Endothelial cell of umbilical vein (primary cell): ENCODE measurements around the gene KAT7. TPM values are rescaled to one million over a fixed set of nuclear protein-coding genes. Genes with fewer than 3 reads are reported as not detected.

Experiments used
- BruUV-seq: library from RNA; stranded (reverse); fragments of 400-500 nt; replicated peaks from 2 replicates; lab custom pipeline; 2021; lab: Mats Ljungman, UMichigan
- CTCF ChIA-PET: fragments of 300-600, 350-600 bp; sonication (Branson Sonifier 250); formaldehyde crosslinking; loops from one replicate; lab custom pipeline; 2021; ENCODE audit warnings: antibody characterized with exemption, inconsistent platforms; lab: Charles Lee
- POLR2A ChIA-PET: fragments of 300-600, 350-600 bp; sonication (Branson Sonifier 250); formaldehyde crosslinking; loops from one replicate; lab custom pipeline; 2021; ENCODE audit warnings: antibody characterized with exemption, inconsistent platforms; lab: Charles Lee
- DNase-seq: peaks from one replicate; pipeline ENCODE4 v3.0.0-alpha.2; 2011; ENCODE audit warnings: low read depth, low spot score
- FAIRE-seq: peaks from 2 replicates; lab custom pipeline; 2011; peaks lifted over from hg19 to GRCh38; lab: Jason Lieb, UNC
- H2AFZ ChIP-seq: 2 replicates; pipeline ENCODE4 v1.6.0; 2012; ENCODE audit warnings: low read depth, low read length, control low read depth, inconsistent platforms
- H3K27ac ChIP-seq: 2 replicates; pipeline ENCODE4 v1.5.1; 2011; ENCODE audit warnings: low read depth, mild to moderate bottlenecking, control low read depth, low read length, moderate library complexity; ENCODE audit not compliant: insufficient read depth
- H3K27me3 ChIP-seq, 2 experiments: 2 replicates each; pipeline versions ENCODE4 v1.6.0 to v1.6.1; 2011; ENCODE audit warnings: low read length in 2 of 2, mixed read lengths in 1 of 2; ENCODE audit not compliant: control insufficient read depth in 2 of 2, insufficient read depth in 2 of 2
- H3K36me3 ChIP-seq, 2 experiments: 2 replicates in 1 of 2; 3 replicates in 1 of 2; pipeline ENCODE4 v1.5.1; 2011; ENCODE audit warnings: low read length in 2 of 2, mild to moderate bottlenecking in 1 of 2, moderate library complexity in 1 of 2; ENCODE audit not compliant: control insufficient read depth in 2 of 2, insufficient read depth in 2 of 2; ENCODE audit errors: extremely low read depth in 1 of 2
- H3K4me1 ChIP-seq: 3 replicates; pipeline ENCODE4 v1.5.1; 2011; ENCODE audit warnings: mild to moderate bottlenecking, low read length; ENCODE audit not compliant: control insufficient read depth, insufficient read depth; ENCODE audit errors: extremely low read depth
- H3K4me2 ChIP-seq: 2 replicates; pipeline ENCODE4 v1.6.1; 2011; ENCODE audit warnings: low read length, control low read depth, mixed read lengths; ENCODE audit not compliant: insufficient read depth
- H3K4me3 ChIP-seq, 3 experiments: fragments of 200-600 bp in 1 of 3; sonication (generic), shearing (Covaris generic) in 1 of 3; replicated peaks in 1 of 3; 2 replicates each; pipeline ENCODE4 v1.5.1; 2011 to 2016; ENCODE audit warnings: control low read depth in 3 of 3, low read length in 3 of 3, mild to moderate bottlenecking in 2 of 3, inconsistent platforms in 1 of 3, low read depth in 1 of 3, moderate library complexity in 1 of 3; ENCODE audit not compliant: insufficient read depth in 1 of 3
- H3K79me2 ChIP-seq: 2 replicates; pipeline ENCODE4 v1.6.0; 2012; ENCODE audit warnings: low read length, inconsistent platforms; ENCODE audit not compliant: control insufficient read depth, insufficient read depth
- H3K9ac ChIP-seq: replicated peaks from 2 replicates; pipeline ENCODE3; 2011; ENCODE audit warnings: low read length, control low read depth; ENCODE audit not compliant: insufficient read depth; ENCODE audit errors: extremely low read depth
- H3K9me1 ChIP-seq: replicated peaks from 3 replicates; pipeline ENCODE4 v1.6.0; 2011; ENCODE audit warnings: mild to moderate bottlenecking, low read length; ENCODE audit not compliant: control insufficient read depth, insufficient read depth; ENCODE audit errors: extremely low read depth
- H3K9me3 ChIP-seq: replicated peaks from 2 replicates; pipeline ENCODE4 v1.5.1; 2012; ENCODE audit warnings: low read length, inconsistent platforms; ENCODE audit not compliant: control insufficient read depth, insufficient read depth
- H4K20me1 ChIP-seq: replicated peaks from 2 replicates; pipeline ENCODE3; 2011; ENCODE audit warnings: mild to moderate bottlenecking, low read length; ENCODE audit not compliant: control insufficient read depth, insufficient read depth; ENCODE audit errors: extremely low read depth
- EZH2 ChIP-seq: IDR thresholded peaks from 2 replicates; pipeline ENCODE4 v1.6.1; 2012; ENCODE audit warnings: borderline replicate concordance, low read depth, mild to moderate bottlenecking, moderate library complexity, low read length, inconsistent platforms; ENCODE audit not compliant: severe bottlenecking
- FOS ChIP-seq: IDR thresholded peaks from 2 replicates; pipeline ENCODE4 v1.6.1; 2011; ENCODE audit warnings: mild to moderate bottlenecking, low read length, moderate library complexity, borderline replicate concordance; ENCODE audit not compliant: insufficient read depth
- GATA2 ChIP-seq: IDR thresholded peaks from 2 replicates; pipeline ENCODE4 v1.7.0; 2011; ENCODE audit warnings: low read depth, mild to moderate bottlenecking, moderate library complexity, mixed read lengths, low read length; ENCODE audit not compliant: insufficient read length, insufficient read depth
- JUN ChIP-seq: IDR thresholded peaks from 2 replicates; pipeline ENCODE4 v1.6.1; 2011; ENCODE audit warnings: borderline replicate concordance, low read depth; ENCODE audit not compliant: insufficient read length, insufficient read depth
- MAX ChIP-seq: IDR thresholded peaks from 2 replicates; pipeline ENCODE4 v1.6.1; 2011; ENCODE audit not compliant: insufficient read depth, insufficient read length
- MYC ChIP-seq: IDR thresholded peaks from one replicate; pipeline ENCODE4 v1.6.1; 2011; ENCODE audit warnings: mild to moderate bottlenecking, low read depth, low read length
- POLR2A ChIP-seq: IDR thresholded peaks from 2 replicates; pipeline ENCODE4 v1.6.1; 2012; ENCODE audit warnings: low read depth, mild to moderate bottlenecking, control low read depth, low read length
- POLR2AphosphoS5 ChIP-seq: IDR thresholded peaks from 2 replicates; pipeline ENCODE4 v1.6.1; 2012; ENCODE audit warnings: low read depth, mild to moderate bottlenecking, control low read depth, low read length, moderate library complexity; ENCODE audit not compliant: insufficient read depth
- dilution Hi-C: fragments of 300-500 bp; cut with MboI; formaldehyde crosslinking; loops from one replicate; pipeline ENCODE4 v1.15.0; 2019; ENCODE audit warnings: low sequenced_read_pairs; ENCODE audit not compliant: extremely low pct_ligation_motif_present
- intact Hi-C: fragments of 100-400 bp; cut with micrococcal nuclease; formaldehyde crosslinking; loops from one replicate; pipeline ENCODE4 v1.10.0; 2022
- polyA plus RNA-seq, 4 experiments: library from polyadenylated mRNA; depleted of rRNA in 3 of 4; stranded (reverse) in 3 of 4; unstranded in 1 of 4; fragments of >200 nt; gene quantifications; 2 replicates each; pipeline versions ENCODE4 v1.2.1 to v1.2.3, GENCODE V29; 2011 to 2012; ENCODE audit warnings: missing spikeins in 1 of 4
- total RNA-seq: library from RNA; stranded (reverse); gene quantifications from 2 replicates; pipeline ENCODE4 v1.2.3, GENCODE V29; 2021
- TF ChIP-seq, protein P1 (sequence below), 2 donors: IDR thresholded peaks; 1 replicate in 1 of 2; 2 replicates in 1 of 2; pipeline ENCODE4 v1.5.1; 2011; ENCODE audit warnings: low read length in 2 of 2, mild to moderate bottlenecking in 2 of 2, moderate library complexity in 2 of 2, control low read depth in 1 of 2, inconsistent platforms in 1 of 2, low read depth in 1 of 2; ENCODE audit not compliant: insufficient read depth in 1 of 2; ENCODE audit errors: extremely low read depth in 1 of 2

Gene KAT7
- total and polyA plus RNA-seq, 2 donors (not counting 3 experiments of a cell fraction or from before 2014, with no cell fraction given) = 44.5 to 66.2 TPM

DNA sequence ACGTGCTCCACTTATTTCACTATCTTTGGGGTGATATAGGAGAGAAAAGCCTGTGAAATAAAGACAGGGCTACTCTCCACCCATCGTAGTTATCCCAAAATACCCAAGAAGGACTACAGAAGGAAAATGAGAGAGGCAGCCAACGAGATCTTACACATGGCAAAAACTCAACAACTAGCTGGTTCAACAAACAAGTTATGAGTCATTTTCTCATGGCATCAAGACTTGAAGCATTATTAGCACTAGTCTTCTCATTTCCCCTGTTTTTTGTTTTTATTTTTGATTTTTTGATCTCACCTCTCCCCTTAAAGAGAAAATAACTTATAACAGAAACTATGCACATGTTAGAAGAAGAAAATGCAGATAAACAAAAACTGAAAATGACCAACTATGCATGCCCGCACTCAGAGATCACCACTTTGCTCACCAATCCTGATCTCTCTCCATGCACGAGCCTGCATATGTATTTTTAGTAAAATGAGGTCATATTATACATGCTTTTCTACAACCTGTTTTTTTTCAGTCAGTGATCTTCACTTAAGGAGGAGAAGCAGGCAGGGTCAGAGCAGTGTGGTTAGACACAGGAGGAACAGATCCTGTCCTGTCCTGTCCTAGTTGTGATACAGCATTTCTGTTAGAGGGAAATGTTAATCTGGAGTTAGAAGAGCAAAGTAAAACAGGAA lies 47.3 kb upstream of the KAT7 start:
- Histone ChIP-seq H3K4me2 (no peak overlapping the region), H3K4me1 (no peaks in the 10 kb centered on the region), H3K4me3 (no peak overlapping the region), H3K27ac (no peak overlapping the region), H3K27me3 (no peaks in the 10 kb centered on the region), H2AFZ (no peak overlapping the region), H4K20me1 (no peaks in the 10 kb centered on the region), H3K9ac (no peak overlapping the region), H3K9me1 (no peaks in the 10 kb centered on the region), H3K9me3 (no peaks in the 10 kb centered on the region), H3K36me3 (no peaks in the 10 kb centered on the region), H3K79me2 (no peaks in the 10 kb centered on the region)
- POLR2A ChIA-PET = no interaction called here
- dilution Hi-C loops (no loop called here), intact Hi-C loops (no loop called here)
- no peak for DNase-seq
- CTCF ChIA-PET = interaction anchor here (1.4 to 1.8 kb wide), 2 partner anchors 10 to 33 kb away, joined by 3 to 7 read pairs; partner anchors contain the start of gene SLC35B1
- FAIRE-seq = peak; percentile 62
- no TSS peak for BruUV-seq
- TF ChIP-seq MYC (no peak), FOS (peak; percentile 19)

DNA sequence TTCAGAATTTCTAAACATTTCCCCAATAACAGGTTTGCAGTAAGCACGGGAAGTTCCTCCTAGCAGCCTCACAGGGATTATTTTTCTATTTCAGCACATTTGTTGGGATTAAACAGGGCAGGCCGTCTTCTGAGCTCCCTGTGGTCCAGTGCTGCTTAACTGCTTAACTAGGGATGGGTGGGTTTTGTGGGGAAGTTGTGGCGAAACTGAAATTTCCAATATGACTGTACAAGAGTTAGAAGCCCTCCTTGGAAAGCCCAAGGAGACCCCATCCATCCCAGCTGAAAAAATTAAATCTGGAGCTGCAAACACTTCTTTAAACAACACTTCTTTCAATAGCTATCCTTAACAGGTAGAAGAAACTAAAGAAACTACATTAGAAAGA lies 46.8 kb upstream of the KAT7 start:
- CTCF ChIA-PET = interaction anchor here (1.2 to 1.8 kb wide), 3 partner anchors 10 to 33 kb away, joined by 3 to 7 read pairs (median 4); partner anchors contain the start of gene SLC35B1
- H3K9me3 ChIP-seq = no peaks in the 10 kb centered on the region
- no peaks in the 10 kb centered on the region for H4K20me1 ChIP-seq
- DNase-seq = no peak
- H3K4me3 ChIP-seq = no peak overlapping the region
- no peaks in the 10 kb centered on the region for H3K36me3 ChIP-seq
- FAIRE-seq = no peak
- H3K4me1 ChIP-seq = no peaks in the 10 kb centered on the region
- H3K27me3 ChIP-seq = no peaks in the 10 kb centered on the region
- H3K27ac ChIP-seq = no peak overlapping the region
- intact Hi-C loops = no loop called here
- no peaks in the 10 kb centered on the region for H3K9me1 ChIP-seq
- no peak overlapping the region for H2AFZ ChIP-seq
- no peak overlapping the region for H3K9ac ChIP-seq
- no peaks in the 10 kb centered on the region for H3K79me2 ChIP-seq
- POLR2A ChIA-PET = no interaction called here
- no TSS peak for BruUV-seq
- no peak overlapping the region for H3K4me2 ChIP-seq
- TF ChIP-seq MAX (no peak), GATA2 (no peak), JUN (no peak), EZH2 (no peak), POLR2A (no peak), POLR2AphosphoS5 (no peak), FOS (no peak), MYC (no peak)
- TF ChIP-seq, protein P1, sequence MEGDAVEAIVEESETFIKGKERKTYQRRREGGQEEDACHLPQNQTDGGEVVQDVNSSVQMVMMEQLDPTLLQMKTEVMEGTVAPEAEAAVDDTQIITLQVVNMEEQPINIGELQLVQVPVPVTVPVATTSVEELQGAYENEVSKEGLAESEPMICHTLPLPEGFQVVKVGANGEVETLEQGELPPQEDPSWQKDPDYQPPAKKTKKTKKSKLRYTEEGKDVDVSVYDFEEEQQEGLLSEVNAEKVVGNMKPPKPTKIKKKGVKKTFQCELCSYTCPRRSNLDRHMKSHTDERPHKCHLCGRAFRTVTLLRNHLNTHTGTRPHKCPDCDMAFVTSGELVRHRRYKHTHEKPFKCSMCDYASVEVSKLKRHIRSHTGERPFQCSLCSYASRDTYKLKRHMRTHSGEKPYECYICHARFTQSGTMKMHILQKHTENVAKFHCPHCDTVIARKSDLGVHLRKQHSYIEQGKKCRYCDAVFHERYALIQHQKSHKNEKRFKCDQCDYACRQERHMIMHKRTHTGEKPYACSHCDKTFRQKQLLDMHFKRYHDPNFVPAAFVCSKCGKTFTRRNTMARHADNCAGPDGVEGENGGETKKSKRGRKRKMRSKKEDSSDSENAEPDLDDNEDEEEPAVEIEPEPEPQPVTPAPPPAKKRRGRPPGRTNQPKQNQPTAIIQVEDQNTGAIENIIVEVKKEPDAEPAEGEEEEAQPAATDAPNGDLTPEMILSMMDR (IDR thresholded peaks at IDR 0.05; ENCODE audit: extremely low read depth in 1 of 2, insufficient read depth in 1 of 2, low read depth in 1 of 2, low read length in 2 of 2) = no peak
- dilution Hi-C loops = no loop called here
